Mammary epithelial cell (primary cell): ENCODE measurements around the gene BAZ2B.

ENCODE experiments used
- CTCF ChIP-seq, 2 donors: IDR thresholded peaks in 1 of 2; conservative IDR thresholded peaks in 1 of 2; 2 replicates each; pipeline ENCODE4 v1.5.1; 2011 to 2012; ENCODE audit warnings: inconsistent platforms in 2 of 2, low read length in 2 of 2, mild to moderate bottlenecking in 2 of 2, control low read depth in 1 of 2, low read depth in 1 of 2; ENCODE audit not compliant: insufficient read depth in 1 of 2; ENCODE audit errors: extremely low read depth in 1 of 2
- EZH2 ChIP-seq: IDR thresholded peaks from 2 replicates; pipeline ENCODE4 v1.6.1; 2012; ENCODE audit warnings: low read length, inconsistent platforms, borderline replicate concordance

- TF ChIP-seq EZH2 (no peak), CTCF (conservative IDR thresholded peaks at IDR 0.05 in 1 of 2, IDR thresholded peaks at IDR 0.05 in 1 of 2; ENCODE audit: extremely low read depth in 1 of 2, insufficient read depth in 1 of 2, low read depth in 1 of 2, low read length in 2 of 2) (no peak)
Measured at GRCh38 chr2:159442159-159442852, 174.0 kb downstream of the BAZ2B start.
